Mesothelial cell of epicardium (in vitro differentiated cells): Measurements from ENCODE around the gene ASB11. TPM values are rescaled to one million over a fixed set of nuclear protein-coding genes. Genes with fewer than 3 reads are reported as not detected.
A peak's percentile ranks its signal among the peaks of the same experiment; 100 is the strongest.

ENCODE experiments used
- DNase-seq, 2 experiments: peaks; one replicate each; pipeline ENCODE4 v3.0.0; 2021; ENCODE audit warnings: low spot score in 2 of 2; ENCODE audit not compliant: unreplicated experiment in 2 of 2
- H3K27ac Mint-ChIP-seq: 2 replicates; pipeline ENCODE4 v1.8.0; 2021; ENCODE audit warnings: mixed read lengths
- H3K27me3 Mint-ChIP-seq: 2 replicates; pipeline ENCODE4 v1.8.0; 2021; ENCODE audit warnings: low read depth, mixed read lengths
- H3K36me3 Mint-ChIP-seq: 2 replicates; pipeline ENCODE4 v1.8.0; 2021; ENCODE audit warnings: mixed read lengths
- H3K4me1 Mint-ChIP-seq: 2 replicates; pipeline ENCODE4 v1.8.0; 2021; ENCODE audit warnings: mixed read lengths
- H3K4me3 Mint-ChIP-seq: 2 replicates; pipeline ENCODE4 v1.8.0; 2021; ENCODE audit warnings: mild to moderate bottlenecking, moderate library complexity, mixed read lengths
- H3K9me3 Mint-ChIP-seq: 2 replicates; pipeline ENCODE4 v1.8.0; 2021; ENCODE audit warnings: mixed read lengths
- CTCF ChIP-seq: fragments of 200-600 bp; sonication (generic); IDR thresholded peaks from one replicate; pipeline ENCODE4 v1.5.0; 2021; ENCODE audit warnings: antibody characterized with exemption; ENCODE audit not compliant: unreplicated experiment
- total RNA-seq: library from RNA; stranded (reverse); gene quantifications from 3 replicates; pipeline ENCODE4 v1.2.1, GENCODE V29; 2021

ASB11 gene
- total RNA-seq, 1 donor from 2014 or later = not detected

- Mint-ChIP-seq H3K4me3 (no peak overlapping the region), H3K27me3 (peaks cover 14% of the 10 kb centered on the region), H3K27ac (no peak overlapping the region), H3K9me3 (no peaks in the 10 kb centered on the region), H3K36me3 (no peaks in the 10 kb centered on the region), H3K4me1 (peaks cover 2% of the 10 kb centered on the region)
- DNase-seq = no peak
- TF ChIP-seq CTCF = peak; percentile 67
Measured at GRCh38 chrX:15349046-15349445, 33.6 kb upstream of the ASB11 start.

GRCh38 chrX:15345976-15346375, 30.5 kb upstream of the ASB11 start:
- Mint-ChIP-seq H3K36me3 (no peaks in the 10 kb centered on the region), H3K9me3 (no peaks in the 10 kb centered on the region), H3K27ac (no peak overlapping the region), H3K4me3 (no peak overlapping the region), H3K27me3 (peaks cover 19% of the 10 kb centered on the region), H3K4me1 (peaks cover 13% of the 10 kb centered on the region)
- TF ChIP-seq CTCF = no peak
- DNase-seq = no peak

GRCh38 chrX:15344106-15344505, 28.7 kb upstream of the ASB11 start:
- Mint-ChIP-seq H3K4me3 (no peak overlapping the region), H3K9me3 (no peaks in the 10 kb centered on the region), H3K27ac (no peak overlapping the region), H3K4me1 (peaks cover 12% of the 10 kb centered on the region), H3K36me3 (no peaks in the 10 kb centered on the region), H3K27me3 (peaks cover 26% of the 10 kb centered on the region)
- no peak for DNase-seq
- no peak for TF ChIP-seq CTCF

GRCh38 chrX:15343075-15343476, 27.6 kb upstream of the ASB11 start:
- no peak for DNase-seq
- Mint-ChIP-seq H3K4me1 (peaks cover 12% of the 10 kb centered on the region), H3K36me3 (no peaks in the 10 kb centered on the region), H3K27ac (peak overlapping the region; percentile 49), H3K9me3 (no peaks in the 10 kb centered on the region), H3K27me3 (peaks cover 22% of the 10 kb centered on the region), H3K4me3 (no peak overlapping the region)
- TF ChIP-seq CTCF = no peak

GRCh38 chrX:15340867-15341266, 25.4 kb upstream of the ASB11 start:
- Mint-ChIP-seq H3K9me3 (no peaks in the 10 kb centered on the region), H3K27ac (no peak overlapping the region), H3K4me1 (peaks cover 15% of the 10 kb centered on the region), H3K27me3 (peaks cover 26% of the 10 kb centered on the region), H3K4me3 (no peak overlapping the region), H3K36me3 (no peaks in the 10 kb centered on the region)
- DNase-seq = no peak
- no peak for TF ChIP-seq CTCF

GRCh38 chrX:15336023-15336413, 20.6 kb upstream of the ASB11 start:
- no peak for DNase-seq
- no peak for TF ChIP-seq CTCF
- Mint-ChIP-seq H3K36me3 (no peaks in the 10 kb centered on the region), H3K4me3 (peak overlapping the region; percentile 93), H3K27me3 (peaks cover 21% of the 10 kb centered on the region), H3K27ac (peak overlapping the region; percentile 96), H3K4me1 (peaks cover 9% of the 10 kb centered on the region), H3K9me3 (no peaks in the 10 kb centered on the region)
